Measurements from ENCODE around the gene FLRT1. TPM values are rescaled to one million over a fixed set of nuclear protein-coding genes. Genes with fewer than 3 reads are reported as not detected.

Gene FLRT1
- total and polyA plus RNA-seq, 2 of the 13 experiments (the other 11 are each of a cell fraction or from before 2014, with no cell fraction given): 0.02 to 0.08 TPM

GRCh38 chr11:64068705-64069400 is 33.1 kb downstream of the FLRT1 start:
- H3K9me3 ChIP-seq (ENCODE audit: low read length): no peaks in the 10 kb centered on the region
- ChIA-PET CTCF (ENCODE audit: low intra/inter-chr PET ratio, low total read pairs) (no interaction called here), POLR2A (interaction anchor here (0.7 kb wide), 1 partner anchor 16 kb away, joined by 3 read pairs; no protein-coding TSS in a partner anchor)
- peaks cover 10% of the 10 kb centered on the region; the same call in 1 of the 2 replicates for H4K20me1 ChIP-seq (ENCODE audit: insufficient read depth, low read length)
- no peak overlapping the region for H3K27ac ChIP-seq (ENCODE audit: extremely low read length, insufficient read depth, low read length)
- no peak overlapping the region for H2AFZ ChIP-seq (ENCODE audit: low read length)
- FAIRE-seq (no peak), ATAC-seq (no peak), DNase-seq (ENCODE audit: low spot score) (no peak)
- H3K79me2 ChIP-seq (ENCODE audit: insufficient read depth, low read length): no peaks in the 10 kb centered on the region
- no peaks in the 10 kb centered on the region for H3K4me1 ChIP-seq (ENCODE audit: insufficient read depth, low read length)
- 84% methylated on average over 9 of the region's 20 CpGs for WGBS (ENCODE audit: low lambda C conversion rate)
- intact Hi-C loops (cut with micrococcal nuclease; ENCODE audit: unreplicated experiment) (no loop called here), in situ Hi-C loops (cut with HindIII; ENCODE audit: extremely low pct_ligation_motif_present, low pct_unique_long_range_greater_than_20kb) (no loop called here)
- no peak overlapping the region for H3K4me3 ChIP-seq (replicated peaks in 1 of 3; ENCODE audit: insufficient read depth in 1 of 3, low read depth in 2 of 3, low read length in 3 of 3)
- H3K27me3 ChIP-seq (ENCODE audit: control insufficient read depth in 1 of 2, insufficient read depth in 2 of 2, low read length in 2 of 2): no peaks in the 10 kb centered on the region
- no peak for TF ChIP-seq TEAD2 (CRISPR knock-in tag; IDR thresholded peaks at IDR 0.05)
- TF ChIP-seq ZFP37 (CRISPR knock-in tag; IDR thresholded peaks at IDR 0.05; ENCODE audit: borderline replicate concordance): no peak
- TF ChIP-seq DMAP1 (CRISPR knock-in tag; IDR thresholded peaks at IDR 0.05): no peak
- TF ChIP-seq ZNF75D (CRISPR knock-in tag; IDR thresholded peaks at IDR 0.05; ENCODE audit: borderline replicate concordance): no peak
- no peak for TF ChIP-seq HOMEZ (CRISPR knock-in tag; IDR thresholded peaks at IDR 0.05; ENCODE audit: low read depth)
- TF ChIP-seq SALL2 (CRISPR knock-in tag; IDR thresholded peaks at IDR 0.05): no peak
- TF ChIP-seq MTERF4 (CRISPR knock-in tag; IDR thresholded peaks at IDR 0.05): no peak
- no peak for TF ChIP-seq NR2F2 (IDR thresholded peaks at IDR 0.05; ENCODE audit: borderline replicate concordance, low read depth)
- no peak for TF ChIP-seq CEBPZ (IDR thresholded peaks at IDR 0.05; ENCODE audit: low read length)
- H3K9ac ChIP-seq (ENCODE audit: insufficient read depth, low read depth, low read length): no peak overlapping the region
- H3K4me2 ChIP-seq (ENCODE audit: low read depth, low read length): no peak overlapping the region
- no peaks in the 10 kb centered on the region for H3K36me3 ChIP-seq (replicated peaks in 1 of 2; ENCODE audit: control insufficient read depth in 1 of 2, insufficient read depth in 2 of 2, low read length in 2 of 2)
- BruUV-seq (replicated peaks): no TSS peak
